MM.1S (cell line): Measurements from ENCODE around the gene RIC1.

ENCODE experiments used
- DNase-seq: peaks from one replicate; pipeline ENCODE4 v3.0.0-alpha.2; 2015
- H2AFZ ChIP-seq: fragments of 300-600 bp; sonication (generic); 2 replicates; pipeline ENCODE4 v1.6.0; 2016; ENCODE audit warnings: antibody characterized with exemption, low read length
- H3F3A ChIP-seq: fragments of 300-600 bp; sonication (generic); 2 replicates; pipeline ENCODE4 v1.6.1; 2016; ENCODE audit warnings: mild to moderate bottlenecking, antibody characterized with exemption, low read length, moderate library complexity, mixed read lengths; ENCODE audit not compliant: insufficient read depth
- H3K27ac ChIP-seq: fragments of 300-600 bp; sonication (generic); 2 replicates; pipeline ENCODE4 v1.5.1; 2016; ENCODE audit warnings: mild to moderate bottlenecking, low read length
- H3K27me3 ChIP-seq: fragments of 300-600 bp; sonication (generic); replicated peaks from 2 replicates; pipeline ENCODE4 v1.6.0; 2016; ENCODE audit warnings: low read length; ENCODE audit not compliant: insufficient read depth
- H3K36me3 ChIP-seq: fragments of 300-600 bp; sonication (generic); replicated peaks from 2 replicates; pipeline ENCODE4 v1.6.1; 2016; ENCODE audit warnings: mild to moderate bottlenecking, low read length, mixed read lengths; ENCODE audit not compliant: insufficient read depth
- H3K4me1 ChIP-seq: fragments of 300-600 bp; sonication (generic); 2 replicates; pipeline ENCODE4 v1.6.1; 2016; ENCODE audit warnings: low read length, mixed read lengths
- H3K4me2 ChIP-seq: fragments of 300-600 bp; sonication (generic); 2 replicates; pipeline ENCODE4 v1.6.0; 2016; ENCODE audit warnings: low read depth, low read length
- H3K4me3 ChIP-seq: fragments of 300-600 bp; sonication (generic); 2 replicates; pipeline ENCODE4 v1.5.1; 2016; ENCODE audit warnings: low read length, mixed read lengths
- H3K79me2 ChIP-seq: fragments of 300-600 bp; sonication (generic); 2 replicates; pipeline ENCODE4 v1.6.1; 2016; ENCODE audit warnings: mixed run types, low read length, mixed read lengths
- H3K9ac ChIP-seq: fragments of 300-600 bp; sonication (generic); 2 replicates; pipeline ENCODE4 v1.6.1; 2016; ENCODE audit warnings: low read length, mixed read lengths
- H3K9me2 ChIP-seq: fragments of 300-600 bp; sonication (generic); replicated peaks from 2 replicates; pipeline ENCODE4 v1.6.1; 2016; ENCODE audit warnings: mild to moderate bottlenecking, low read length, mixed read lengths; ENCODE audit not compliant: insufficient read depth
- H3K9me3 ChIP-seq: fragments of 300-600 bp; sonication (generic); replicated peaks from 2 replicates; pipeline ENCODE4 v1.6.1; 2016; ENCODE audit warnings: mild to moderate bottlenecking, low read length, mixed read lengths; ENCODE audit not compliant: insufficient read depth
- H4K20me1 ChIP-seq: fragments of 300-600 bp; sonication (generic); 2 replicates; pipeline ENCODE4 v1.6.1; 2016; ENCODE audit warnings: mild to moderate bottlenecking, low read length, moderate library complexity, mixed read lengths; ENCODE audit not compliant: insufficient read depth
- CTCF ChIP-seq: fragments of 300-600 bp; sonication (generic); IDR thresholded peaks from 2 replicates; pipeline ENCODE4 v1.5.1; 2016; ENCODE audit warnings: antibody characterized with exemption, low read length, mixed read lengths
- EZH2 ChIP-seq: fragments of 300-600 bp; sonication (generic); optimal IDR thresholded peaks from 2 replicates; pipeline ENCODE3; 2017; ENCODE audit warnings: low read depth, mild to moderate bottlenecking, antibody characterized with exemption, low read length, mixed read lengths
- EZH2phosphoT487 ChIP-seq: fragments of 300-600 bp; sonication (generic); IDR thresholded peaks from 2 replicates; pipeline ENCODE4 v1.6.1; 2018; ENCODE audit warnings: antibody characterized with exemption, low read length

Gene RIC1

GRCh38 chr9:5639816-5640215 lies 10.9 kb downstream of the RIC1 start:
- H3K9me2 ChIP-seq, result no peaks in the 10 kb centered on the region
- no peak overlapping the region for H2AFZ ChIP-seq
- no peaks in the 10 kb centered on the region for H3F3A ChIP-seq
- H3K36me3 ChIP-seq, result no peaks in the 10 kb centered on the region
- H3K27ac ChIP-seq, result no peak overlapping the region
- no peaks in the 10 kb centered on the region for H4K20me1 ChIP-seq
- no peak for DNase-seq
- peaks cover 100% of the 10 kb centered on the region for H3K79me2 ChIP-seq
- no peaks in the 10 kb centered on the region for H3K4me1 ChIP-seq
- H3K27me3 ChIP-seq, result no peaks in the 10 kb centered on the region
- H3K4me2 ChIP-seq, result no peak overlapping the region
- no peak overlapping the region for H3K9ac ChIP-seq
- TF ChIP-seq CTCF (no peak), EZH2phosphoT487 (no peak), EZH2 (no peak)
- no peak overlapping the region for H3K4me3 ChIP-seq
- no peaks in the 10 kb centered on the region for H3K9me3 ChIP-seq

DNA sequence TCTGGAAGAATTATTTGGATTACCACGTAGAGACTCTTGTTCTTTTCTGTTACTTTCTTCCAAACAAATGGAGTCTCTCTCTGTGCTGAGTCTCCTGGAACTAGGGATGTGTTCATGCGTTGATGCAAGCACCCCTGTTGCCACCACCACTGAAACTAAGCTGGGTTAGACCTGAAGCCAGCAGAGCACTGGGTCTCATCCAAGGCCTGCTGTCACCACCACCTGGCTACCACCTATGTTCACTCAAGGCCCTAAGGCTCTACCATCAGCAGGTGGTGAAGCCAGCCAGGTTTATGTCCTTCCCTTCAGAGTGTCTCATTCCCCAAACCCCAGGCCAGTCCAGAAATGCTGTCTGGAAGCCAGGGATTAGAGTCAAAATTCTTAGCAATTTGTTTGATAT lies 13.3 kb downstream of the RIC1 start:
- no peak for TF ChIP-seq EZH2
- TF ChIP-seq EZH2phosphoT487, result no peak
- no peak for TF ChIP-seq CTCF
- Histone ChIP-seq H3K36me3 (no peaks in the 10 kb centered on the region), H3K27me3 (no peaks in the 10 kb centered on the region), H3K4me1 (no peaks in the 10 kb centered on the region), H3K4me2 (no peak overlapping the region), H4K20me1 (peaks cover 7% of the 10 kb centered on the region; the same call in 1 of the 2 replicates), H3K27ac (no peak overlapping the region), H2AFZ (no peak overlapping the region), H3K4me3 (no peak overlapping the region), H3K79me2 (peaks cover 100% of the 10 kb centered on the region), H3K9ac (no peak overlapping the region), H3F3A (no peaks in the 10 kb centered on the region), H3K9me2 (no peaks in the 10 kb centered on the region), H3K9me3 (no peaks in the 10 kb centered on the region)
- DNase-seq, result no peak

- no peaks in the 10 kb centered on the region for H3F3A ChIP-seq
- peaks cover 100% of the 10 kb centered on the region for H3K79me2 ChIP-seq
- no peak overlapping the region for H3K4me3 ChIP-seq
- no peak overlapping the region for H3K9ac ChIP-seq
- H3K9me3 ChIP-seq, result no peaks in the 10 kb centered on the region
- H3K4me2 ChIP-seq, result no peak overlapping the region
- no peak overlapping the region for H3K27ac ChIP-seq
- TF ChIP-seq CTCF (no peak), EZH2phosphoT487 (no peak), EZH2 (no peak)
- DNase-seq, result no peak
- H4K20me1 ChIP-seq, result peaks cover 7% of the 10 kb centered on the region; the same call in 1 of the 2 replicates
- no peaks in the 10 kb centered on the region for H3K9me2 ChIP-seq
- H3K36me3 ChIP-seq, result no peaks in the 10 kb centered on the region
- H3K27me3 ChIP-seq, result no peaks in the 10 kb centered on the region
- H2AFZ ChIP-seq, result no peak overlapping the region
- no peaks in the 10 kb centered on the region for H3K4me1 ChIP-seq
Observed at GRCh38 chr9:5643005-5643624, 14.2 kb downstream of the RIC1 start.
